Bronchial epithelial cell (primary cell): ENCODE measurements around the gene CA4. TPM values are rescaled to one million over a fixed set of nuclear protein-coding genes. Genes with fewer than 3 reads are reported as not detected.
"Not testable (repeated sequence)": the region's sequence is repeated elsewhere in the genome, so short reads cannot be mapped to it uniquely, and the experiment has no call there.

Source experiments
- DNase-seq: peaks from one replicate; pipeline ENCODE4 v3.0.0-alpha.2; 2010; ENCODE audit warnings: low read depth
- FAIRE-seq: peaks from 2 replicates; lab custom pipeline; 2011; peaks lifted over from hg19 to GRCh38; lab: Jason Lieb, UNC
- H3K27me3 ChIP-seq: 2 replicates; pipeline ENCODE4 v1.5.1; 2011; ENCODE audit warnings: low read length; ENCODE audit not compliant: control insufficient read depth, insufficient read depth
- H3K36me3 ChIP-seq: 2 replicates; pipeline ENCODE4 v1.5.1; 2011; ENCODE audit warnings: low read length; ENCODE audit not compliant: control insufficient read depth, insufficient read depth
- H3K4me3 ChIP-seq: 2 replicates; pipeline ENCODE4 v1.5.1; 2011; ENCODE audit warnings: mild to moderate bottlenecking, low read depth, low read length, control low read depth
- total RNA-seq: library from RNA; depleted of rRNA; stranded (reverse); fragments of >200 nt; gene quantifications from 2 replicates; pipeline ENCODE4 v1.2.1, GENCODE V29; 2014
- TF ChIP-seq, protein P1 (sequence below): IDR thresholded peaks from 2 replicates; pipeline ENCODE4 v1.5.1; 2011; ENCODE audit warnings: mild to moderate bottlenecking, moderate library complexity, low read length, control low read depth, inconsistent platforms; ENCODE audit not compliant: insufficient read depth, severe bottlenecking

Gene CA4
- total RNA-seq, 1 donor from 2014 or later: not detected

DNA sequence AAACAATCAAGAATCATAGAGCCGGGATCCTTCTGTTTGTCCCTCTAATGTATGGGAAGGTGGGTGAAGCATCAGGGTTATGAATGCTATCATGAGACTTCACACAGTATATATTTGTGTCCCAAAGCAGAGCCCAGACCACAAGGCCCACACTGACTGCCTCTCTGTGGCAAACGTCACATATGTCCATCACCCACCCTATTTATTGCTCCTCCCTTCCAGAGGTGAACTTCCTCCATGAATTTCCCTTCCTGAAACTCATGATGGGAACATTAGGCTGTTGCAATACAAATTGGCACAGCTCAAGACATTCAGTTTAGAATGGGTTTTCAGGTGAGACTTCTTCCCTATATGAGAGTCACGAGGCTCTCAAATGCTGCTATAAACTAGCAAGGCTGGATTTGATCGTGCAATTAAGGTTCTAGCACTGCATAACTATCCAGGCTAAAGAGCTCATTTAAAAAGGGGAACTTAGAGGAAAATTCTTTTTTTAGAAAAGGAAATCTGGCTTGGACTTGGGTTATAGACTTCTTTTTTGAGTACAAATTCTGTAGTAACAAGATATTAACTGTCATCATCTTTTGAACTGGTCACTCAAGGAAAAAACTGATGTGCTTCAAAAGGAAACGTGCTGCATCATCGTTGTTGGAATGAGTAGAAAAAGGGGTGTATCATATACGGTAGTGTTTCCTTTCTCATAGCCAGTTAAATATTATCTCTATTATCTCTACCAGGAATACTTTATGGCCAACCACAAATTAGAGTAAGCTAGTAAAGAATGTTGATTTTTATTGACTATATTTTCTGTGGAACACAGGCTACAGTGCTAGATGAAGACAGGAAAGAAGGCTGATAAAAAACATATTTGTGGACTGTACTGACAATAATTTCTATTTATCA, 37.3 kb downstream of the CA4 start:
- not testable (repeated sequence) for H3K4me3 ChIP-seq, FAIRE-seq, H3K27me3 ChIP-seq, H3K36me3 ChIP-seq, DNase-seq

DNA sequence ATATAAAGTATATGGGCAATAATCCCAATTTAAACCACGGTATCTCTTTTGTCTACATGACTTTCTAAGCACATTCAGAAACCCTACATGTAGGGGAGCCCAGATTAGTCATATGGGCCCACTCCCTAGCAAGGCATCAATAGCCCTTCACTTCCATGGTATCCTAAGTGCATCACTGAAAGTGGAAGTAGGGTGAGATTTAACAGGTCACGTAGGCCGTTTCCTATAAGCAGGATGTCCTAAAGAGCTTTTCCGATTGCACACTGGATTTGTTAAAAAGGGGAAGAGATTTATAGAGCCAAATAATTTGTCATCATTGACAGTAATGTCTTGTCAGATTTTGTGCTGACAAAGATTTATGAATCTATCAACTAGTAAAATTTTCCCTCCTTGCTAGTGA, 39.0 kb downstream of the CA4 start:
- peaks cover 4% of the 10 kb centered on the region for H3K36me3 ChIP-seq
- TF ChIP-seq, protein P1, sequence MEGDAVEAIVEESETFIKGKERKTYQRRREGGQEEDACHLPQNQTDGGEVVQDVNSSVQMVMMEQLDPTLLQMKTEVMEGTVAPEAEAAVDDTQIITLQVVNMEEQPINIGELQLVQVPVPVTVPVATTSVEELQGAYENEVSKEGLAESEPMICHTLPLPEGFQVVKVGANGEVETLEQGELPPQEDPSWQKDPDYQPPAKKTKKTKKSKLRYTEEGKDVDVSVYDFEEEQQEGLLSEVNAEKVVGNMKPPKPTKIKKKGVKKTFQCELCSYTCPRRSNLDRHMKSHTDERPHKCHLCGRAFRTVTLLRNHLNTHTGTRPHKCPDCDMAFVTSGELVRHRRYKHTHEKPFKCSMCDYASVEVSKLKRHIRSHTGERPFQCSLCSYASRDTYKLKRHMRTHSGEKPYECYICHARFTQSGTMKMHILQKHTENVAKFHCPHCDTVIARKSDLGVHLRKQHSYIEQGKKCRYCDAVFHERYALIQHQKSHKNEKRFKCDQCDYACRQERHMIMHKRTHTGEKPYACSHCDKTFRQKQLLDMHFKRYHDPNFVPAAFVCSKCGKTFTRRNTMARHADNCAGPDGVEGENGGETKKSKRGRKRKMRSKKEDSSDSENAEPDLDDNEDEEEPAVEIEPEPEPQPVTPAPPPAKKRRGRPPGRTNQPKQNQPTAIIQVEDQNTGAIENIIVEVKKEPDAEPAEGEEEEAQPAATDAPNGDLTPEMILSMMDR: no peak
- no peak for FAIRE-seq
- H3K27me3 ChIP-seq: no peaks in the 10 kb centered on the region
- DNase-seq: no peak
- no peak overlapping the region for H3K4me3 ChIP-seq

DNA sequence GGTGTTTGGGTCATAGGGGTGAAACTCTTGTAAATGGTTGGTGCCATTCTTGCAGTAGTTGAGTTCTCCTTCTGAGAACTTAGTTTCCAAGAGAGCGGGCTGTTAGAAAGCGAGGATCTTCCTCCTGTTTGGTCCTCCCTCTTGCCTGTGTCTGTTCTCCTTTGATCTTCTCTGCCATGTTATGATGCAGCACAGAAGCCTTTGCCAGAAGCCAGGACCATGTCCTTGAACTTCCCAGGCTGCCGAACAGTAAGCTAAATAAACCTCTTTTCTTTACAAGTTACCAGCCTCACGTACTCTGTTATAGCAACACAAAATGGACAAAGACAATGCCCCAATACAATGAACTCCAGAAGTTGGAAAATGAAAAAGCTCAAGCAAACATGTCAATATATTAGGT, 40.3 kb downstream of the CA4 start:
- H3K4me3 ChIP-seq, DNase-seq, H3K36me3 ChIP-seq, H3K27me3 ChIP-seq, FAIRE-seq: not testable (repeated sequence)

DNA sequence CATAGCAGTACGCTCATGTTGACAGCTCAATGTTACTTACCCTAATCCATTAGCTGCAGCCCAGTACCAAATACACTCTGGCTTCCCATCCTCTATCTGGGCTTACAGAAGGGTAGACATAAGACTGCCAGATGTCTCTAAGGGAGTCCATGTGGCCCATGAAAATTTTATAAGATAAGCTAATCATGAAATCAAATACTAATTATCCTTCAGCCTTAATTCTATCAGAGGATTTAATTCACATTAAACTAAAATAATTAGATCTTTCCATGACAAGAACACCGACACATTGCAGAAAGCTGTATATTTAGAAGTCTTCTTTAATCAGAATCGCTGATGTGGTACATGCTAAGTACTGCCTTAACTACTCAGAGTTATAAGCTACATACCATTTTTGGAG, 43.3 kb downstream of the CA4 start:
- not testable (repeated sequence) for H3K27me3 ChIP-seq, DNase-seq, H3K36me3 ChIP-seq, H3K4me3 ChIP-seq, FAIRE-seq

DNA sequence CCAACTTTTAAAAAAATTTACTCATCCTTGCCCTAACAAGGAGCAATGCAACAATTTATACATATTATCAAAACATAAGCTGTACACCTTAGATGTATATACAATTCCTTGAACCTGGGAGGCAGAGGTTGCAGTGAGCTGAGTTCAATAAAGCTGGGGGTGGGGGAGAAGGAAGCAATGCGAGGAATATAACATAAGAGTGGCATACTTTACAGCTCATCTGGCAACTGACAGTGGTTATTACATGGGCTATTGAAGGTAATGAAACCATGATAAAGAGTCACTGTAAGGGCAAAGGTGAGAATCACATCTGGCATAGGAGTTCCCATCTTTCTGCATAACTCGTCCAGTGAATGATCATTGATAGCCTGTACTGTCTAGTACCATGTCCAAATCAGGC, 43.7 kb downstream of the CA4 start:
- FAIRE-seq: no peak

DNA sequence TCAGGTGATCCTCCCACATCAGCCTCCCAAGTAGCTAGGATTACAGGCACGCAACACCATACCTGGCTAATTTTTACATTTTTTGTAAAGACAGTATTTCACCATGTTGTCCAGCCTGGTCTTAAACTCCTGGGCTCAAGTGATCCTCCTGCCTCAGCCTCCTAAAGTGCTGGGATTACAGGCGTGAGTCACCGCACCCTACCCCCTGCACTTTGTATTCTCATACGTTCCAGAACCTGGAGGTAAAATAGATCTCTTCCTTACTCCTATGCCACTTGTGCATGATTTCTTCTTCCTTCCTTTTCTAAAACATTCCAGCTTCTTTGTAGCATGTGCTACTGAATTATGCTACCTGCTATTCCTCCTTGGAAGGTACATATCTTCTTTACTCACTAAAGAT, 44.4 kb downstream of the CA4 start:
- not testable (repeated sequence) for DNase-seq, H3K36me3 ChIP-seq, H3K4me3 ChIP-seq, FAIRE-seq, H3K27me3 ChIP-seq

More for the DNA sequence above, 43.7 kb downstream of the CA4 start:
- Histone ChIP-seq H3K4me3 (no peak overlapping the region), H3K27me3 (no peaks in the 10 kb centered on the region), H3K36me3 (peaks cover 3% of the 10 kb centered on the region)
- no peak for DNase-seq
- TF ChIP-seq, protein P1: no peak

DNA sequence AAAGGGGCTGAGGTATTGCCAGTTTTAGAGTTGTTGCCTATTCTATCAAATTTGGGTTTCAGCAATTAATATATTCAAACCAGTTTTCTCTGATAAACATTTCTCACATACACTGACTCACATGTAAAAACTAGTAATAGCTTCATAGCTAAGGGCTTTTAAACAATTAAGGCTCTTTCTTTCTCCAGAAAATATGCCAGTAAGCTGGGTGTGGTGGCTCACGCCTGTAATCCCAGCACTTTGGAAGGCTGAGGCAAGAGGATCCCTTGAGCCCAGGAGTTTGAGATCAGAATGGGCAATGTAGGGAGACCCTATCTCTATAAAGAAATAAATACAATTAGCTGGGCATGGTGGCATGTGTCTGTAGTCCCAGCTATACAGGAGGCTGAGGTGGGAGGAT, 48.9 kb downstream of the CA4 start:
- not testable (repeated sequence) for H3K36me3 ChIP-seq, DNase-seq, H3K27me3 ChIP-seq, FAIRE-seq, H3K4me3 ChIP-seq

DNA sequence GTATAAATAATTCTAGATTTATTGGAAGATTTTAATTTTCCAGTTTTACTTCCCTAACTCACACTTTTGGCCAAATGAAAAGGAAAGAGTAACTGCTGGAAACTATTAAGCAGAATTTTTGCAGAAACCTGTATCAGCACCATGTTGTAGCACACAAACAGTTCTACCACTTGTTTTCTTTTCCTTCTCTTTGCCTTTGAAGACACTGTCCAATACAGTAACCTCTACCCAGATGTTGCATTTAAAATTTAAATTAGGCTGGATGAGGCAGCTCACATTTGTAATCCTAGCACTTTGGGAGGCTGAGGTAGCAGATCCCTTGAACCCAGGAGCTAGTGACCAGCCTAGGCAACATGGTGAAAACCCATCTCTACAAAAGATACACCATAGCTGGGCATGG, 56.0 kb downstream of the CA4 start:
- not testable (repeated sequence) for H3K4me3 ChIP-seq, FAIRE-seq, DNase-seq, H3K36me3 ChIP-seq, H3K27me3 ChIP-seq

DNA sequence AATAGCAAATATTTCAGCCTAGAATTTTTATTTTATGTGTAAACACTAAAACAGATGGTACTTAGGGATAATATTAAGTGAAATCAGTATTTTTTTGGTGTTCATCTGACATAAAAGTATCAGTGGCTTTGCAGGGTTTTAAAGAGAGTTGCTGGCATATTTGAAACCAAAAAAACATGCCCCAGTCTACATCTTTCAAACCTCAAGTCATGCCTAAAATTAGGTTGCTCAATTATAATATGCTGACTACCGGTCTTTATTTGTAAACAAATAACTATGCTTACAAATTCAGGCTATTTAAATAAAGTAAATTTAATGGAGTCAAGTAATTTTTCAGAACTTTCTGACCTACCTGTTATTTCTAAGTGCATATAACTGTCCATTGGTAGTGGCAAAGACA, 58.5 kb downstream of the CA4 start:
- not testable (repeated sequence) for FAIRE-seq, H3K27me3 ChIP-seq, H3K4me3 ChIP-seq, DNase-seq, H3K36me3 ChIP-seq

Other genes starting within 250 kb of the CA4 start
- gene RNFT1, start 185.2 kb upstream of the CA4 start, total RNA-seq: 8.4 and 17.0 TPM in 2 replicates
- gene HEATR6, start 71.1 kb upstream of the CA4 start, total RNA-seq: 11.1 and 14.2 TPM in 2 replicates
- gene USP32, start 242.2 kb downstream of the CA4 start, total RNA-seq: 35.8 and 43.5 TPM in 2 replicates